ENCODE measurements around the gene DNPH1. TPM values are rescaled to one million over a fixed set of nuclear protein-coding genes. Genes with fewer than 3 reads are reported as not detected.

The DNPH1 gene
- total RNA-seq, 4 donors from 2014 or later, result 16.1 to 367 (median 128) TPM

- TF ChIP-seq CTCF (IDR thresholded peaks at IDR 0.05), result no peak
- no peak for TF ChIP-seq EP300 (IDR thresholded peaks at IDR 0.05; ENCODE audit: low read depth)
- no peak for TF ChIP-seq POLR2AphosphoS5 (IDR thresholded peaks at IDR 0.05)
- TF ChIP-seq POLR2A (IDR thresholded peaks at IDR 0.05), result no peak
- H3K36me3 ChIP-seq, result peaks cover 0 to 14% (median 3%) of the 10 kb centered on the region in 4 donors
- in situ Hi-C loops (cut with MboI; ENCODE audit: low pct_ligation_motif_present in 1 of 4, low pct_unique_long_range_greater_than_20kb in 1 of 4, low sequenced_read_pairs in 3 of 4), result no loop called here
- no peak for DNase-seq
- 100% methylated on average over 4 of the region's 4 CpGs; no CpG with 5 or more reads in 1 of the 2 donors for WGBS, 2 donors (ENCODE audit: low coverage in 1 of 2)
- intact Hi-C loops (cut with DNase I; ENCODE audit: low total_unique reads), result no loop called here
- H3K9me3 ChIP-seq, result no peaks in the 10 kb centered on the region
- no peak overlapping the region for H3K27ac ChIP-seq
- no peaks in the 10 kb centered on the region for H3K27me3 ChIP-seq
- H3K4me3 ChIP-seq, result no peak overlapping the region
- peaks cover 0 to 16% (median 14%) of the 10 kb centered on the region in 4 donors for H3K4me1 ChIP-seq
Measured at GRCh38 chr6:43186706-43187105, 42.6 kb downstream of the DNPH1 start.

DNA sequence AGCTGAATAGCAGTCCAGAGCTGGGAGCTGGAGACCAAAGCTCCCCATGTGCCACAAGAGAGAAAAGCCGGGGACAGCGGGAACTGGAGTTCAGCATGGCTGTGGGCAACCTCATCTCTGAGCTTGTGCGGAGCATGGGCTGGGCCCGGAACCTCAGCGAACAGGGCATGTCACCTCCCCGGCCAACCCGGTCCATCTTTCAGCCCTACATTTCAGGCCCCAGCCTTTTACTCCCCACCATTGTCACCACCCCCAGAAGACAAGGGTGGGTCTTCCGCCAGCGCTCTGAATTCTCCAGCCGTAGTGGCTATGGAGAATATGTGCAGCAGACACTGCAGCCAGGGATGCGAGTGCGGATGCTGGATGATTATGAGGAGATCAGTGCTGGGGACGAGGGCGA is 43.3 kb downstream of the DNPH1 start:
- intact Hi-C loops (cut with DNase I; ENCODE audit: low total_unique reads) (no loop called here), in situ Hi-C loops (cut with MboI; ENCODE audit: low pct_ligation_motif_present in 1 of 4, low pct_unique_long_range_greater_than_20kb in 1 of 4, low sequenced_read_pairs in 3 of 4) (no loop called here)
- no peaks in the 10 kb centered on the region for H3K27me3 ChIP-seq
- no peak overlapping the region for H3K4me3 ChIP-seq
- DNase-seq, result no peak
- H3K27ac ChIP-seq, result no peak overlapping the region
- TF ChIP-seq POLR2AphosphoS5 (IDR thresholded peaks at IDR 0.05), result no peak
- no peak for TF ChIP-seq CTCF (IDR thresholded peaks at IDR 0.05)
- no peak for TF ChIP-seq EP300 (IDR thresholded peaks at IDR 0.05; ENCODE audit: low read depth)
- no peak for TF ChIP-seq POLR2A (IDR thresholded peaks at IDR 0.05)
- H3K4me1 ChIP-seq, result peaks cover 0 to 21% (median 19%) of the 10 kb centered on the region in 4 donors
- peaks cover 0 to 14% (median 3%) of the 10 kb centered on the region in 4 donors for H3K36me3 ChIP-seq
- WGBS, 2 donors (ENCODE audit: low coverage in 1 of 2), result 97 to 100% methylated on average over 3 to 14 of the region's 14 CpGs
- no peaks in the 10 kb centered on the region for H3K9me3 ChIP-seq

DNA sequence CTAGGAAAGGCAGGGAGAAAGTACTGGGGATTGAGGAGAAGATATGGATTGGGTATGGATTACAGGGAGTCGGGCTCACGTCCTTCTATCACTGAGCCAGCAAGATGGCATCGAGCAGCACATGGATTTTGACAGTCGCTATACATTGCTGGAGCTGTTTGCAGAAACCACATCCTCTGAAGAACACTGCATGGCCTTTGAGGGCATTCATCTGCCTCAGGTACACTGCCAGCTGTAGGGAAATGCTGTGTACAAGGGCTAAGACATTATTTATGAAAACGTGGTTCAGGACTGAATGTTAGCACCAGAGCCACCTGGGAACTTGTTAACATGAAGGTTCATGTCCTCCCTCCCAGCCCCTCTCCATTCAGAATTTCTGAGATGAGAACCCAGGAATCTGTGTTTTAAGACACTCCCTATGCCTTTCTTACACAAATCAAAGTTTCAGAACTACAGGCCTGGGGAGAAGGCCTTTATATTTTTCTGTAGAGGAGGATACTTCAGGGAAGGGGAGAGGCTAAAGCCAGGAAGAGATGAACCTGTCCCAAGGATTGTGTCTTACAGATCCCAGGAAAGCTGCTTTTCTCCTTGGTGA is 43.8 kb downstream of the DNPH1 start:
- WGBS, 2 donors (ENCODE audit: low coverage in 1 of 2), result 78 to 86% methylated on average over 4 to 5 of the region's 5 CpGs
- peaks cover 0 to 21% (median 19%) of the 10 kb centered on the region in 4 donors for H3K4me1 ChIP-seq
- H3K27ac ChIP-seq, result no peak overlapping the region
- no peak for DNase-seq
- peaks cover 0 to 14% (median 0%) of the 10 kb centered on the region in 4 donors for H3K36me3 ChIP-seq
- intact Hi-C loops (cut with DNase I; ENCODE audit: low total_unique reads) (no loop called here), in situ Hi-C loops (cut with MboI; ENCODE audit: low pct_ligation_motif_present in 1 of 4, low pct_unique_long_range_greater_than_20kb in 1 of 4, low sequenced_read_pairs in 3 of 4) (no loop called here)
- TF ChIP-seq POLR2AphosphoS5 (IDR thresholded peaks at IDR 0.05) (no peak), EP300 (IDR thresholded peaks at IDR 0.05; ENCODE audit: low read depth) (no peak), CTCF (IDR thresholded peaks at IDR 0.05) (no peak), POLR2A (IDR thresholded peaks at IDR 0.05) (no peak)
- H3K27me3 ChIP-seq, result no peaks in the 10 kb centered on the region
- no peak overlapping the region for H3K4me3 ChIP-seq
- H3K9me3 ChIP-seq, result no peaks in the 10 kb centered on the region

- H3K27ac ChIP-seq, result no peak overlapping the region
- 92 to 96% methylated on average over 2 to 21 of the region's 21 CpGs for WGBS, 2 donors (ENCODE audit: low coverage in 1 of 2)
- no peak for TF ChIP-seq POLR2AphosphoS5 (IDR thresholded peaks at IDR 0.05)
- TF ChIP-seq EP300 (IDR thresholded peaks at IDR 0.05; ENCODE audit: low read depth), result no peak
- TF ChIP-seq POLR2A (IDR thresholded peaks at IDR 0.05), result no peak
- no peak for TF ChIP-seq CTCF (IDR thresholded peaks at IDR 0.05)
- H3K4me3 ChIP-seq, result no peak overlapping the region
- DNase-seq, result no peak
- intact Hi-C loops (cut with DNase I; ENCODE audit: low total_unique reads), result no loop called here
- H3K4me1 ChIP-seq, result peaks cover 0 to 21% (median 19%) of the 10 kb centered on the region in 4 donors
- in situ Hi-C loops (cut with MboI; ENCODE audit: low pct_ligation_motif_present in 1 of 4, low pct_unique_long_range_greater_than_20kb in 1 of 4, low sequenced_read_pairs in 3 of 4), result no loop called here
- H3K36me3 ChIP-seq, result peaks cover 0 to 12% (median 2%) of the 10 kb centered on the region in 4 donors
- H3K27me3 ChIP-seq, result no peaks in the 10 kb centered on the region
- H3K9me3 ChIP-seq, result no peaks in the 10 kb centered on the region
Measured at GRCh38 chr6:43184268-43184985, 44.9 kb downstream of the DNPH1 start.

Measured in transverse colon (tissue), 4 donors.